IPS DF 6.9 (cell line): ENCODE measurements around the gene UFD1.

Experiments used
- DNase-seq: peaks from one replicate; pipeline ENCODE4 v3.0.0-alpha.2; 2013; ENCODE audit warnings: low read depth, low spot score
- H3K27ac ChIP-seq: one replicate; pipeline ENCODE4 v1.5.1; 2013; ENCODE audit warnings: low read length, control low read depth
- H3K27me3 ChIP-seq: 2 replicates; pipeline ENCODE4 v1.6.1; 2013; ENCODE audit warnings: mild to moderate bottlenecking, low read length; ENCODE audit not compliant: control insufficient read depth, insufficient read depth
- H3K36me3 ChIP-seq: 2 replicates; pipeline ENCODE4 v1.6.1; 2013; ENCODE audit warnings: low read length; ENCODE audit not compliant: control insufficient read depth, insufficient read depth
- H3K4me1 ChIP-seq: 2 replicates; pipeline ENCODE4 v1.6.1; 2013; ENCODE audit warnings: low read length; ENCODE audit not compliant: control insufficient read depth, insufficient read depth
- H3K4me3 ChIP-seq: 2 replicates; pipeline ENCODE4 v1.5.1; 2013; ENCODE audit warnings: mild to moderate bottlenecking, low read length
- H3K9me3 ChIP-seq: 2 replicates; pipeline ENCODE4 v1.6.1; 2013; ENCODE audit warnings: low read length, inconsistent platforms; ENCODE audit not compliant: control insufficient read depth, insufficient read depth
- WGBS: extraction: QIAGEN DNeasy Blood & Tissue Kit; methylation state at CpG from one replicate; pipeline ENCODE4 v1.1.7; 2013; ENCODE audit warnings: mixed read lengths, missing lambda C conversion rate; ENCODE audit not compliant: insufficient read length, insufficient coverage; 5-methylcytosine and 5-hydroxymethylcytosine counted together

Gene UFD1

DNA sequence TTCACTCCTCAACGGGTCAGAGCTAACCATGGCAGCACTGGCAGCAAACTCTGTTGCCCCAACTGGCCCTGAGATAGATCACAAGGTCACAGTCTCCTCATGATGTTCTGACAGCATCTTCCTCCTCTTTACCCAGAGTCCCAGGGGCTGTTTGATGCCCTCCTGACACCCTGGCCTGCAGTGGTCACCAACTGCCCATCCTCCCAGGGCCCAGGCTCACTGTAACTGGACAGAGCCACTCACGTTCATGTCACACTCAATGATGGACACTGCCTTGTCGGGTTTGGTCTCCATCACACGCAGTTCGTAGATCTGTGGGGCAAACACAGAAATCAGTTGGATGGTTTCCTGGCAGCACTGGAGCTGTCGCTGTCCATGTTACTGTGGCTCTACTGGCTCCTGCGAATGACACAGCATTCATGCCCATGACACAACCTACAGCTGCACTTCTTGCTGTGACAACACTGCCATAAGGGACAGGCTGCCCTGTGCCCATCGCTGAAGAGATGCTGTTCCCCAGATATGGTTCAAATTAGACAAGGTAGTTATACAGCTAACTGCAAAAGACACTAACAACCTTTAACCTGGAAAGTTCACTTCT is 21.1 kb downstream of the UFD1 start:
- no peak for DNase-seq
- WGBS = no CpG with 5 or more reads among the region's 8 CpGs
- Histone ChIP-seq H3K27ac (no peak overlapping the region), H3K27me3 (no peaks in the 10 kb centered on the region), H3K4me3 (no peak overlapping the region), H3K36me3 (peaks cover 25% of the 10 kb centered on the region), H3K9me3 (no peaks in the 10 kb centered on the region), H3K4me1 (no peaks in the 10 kb centered on the region)

DNA sequence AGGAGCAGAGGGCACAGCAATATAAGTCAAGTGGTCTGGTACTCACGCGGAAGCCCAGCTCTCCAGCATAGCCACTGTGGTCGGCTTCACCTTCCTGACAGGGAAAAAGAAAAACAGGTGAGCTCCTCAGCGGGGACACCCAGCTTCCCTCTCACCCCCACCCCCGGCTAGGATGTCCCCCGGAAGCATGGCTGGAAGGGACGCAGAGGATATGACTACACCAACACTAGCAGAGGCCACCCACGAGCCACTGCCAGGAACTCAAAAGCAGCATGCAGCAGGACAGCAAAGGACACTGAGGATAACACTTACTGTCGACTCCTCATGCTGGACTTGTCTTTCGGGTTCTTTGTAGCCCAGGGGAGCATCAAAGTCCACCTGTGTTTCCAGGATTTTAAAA is 22.5 kb downstream of the UFD1 start:
- Histone ChIP-seq H3K27me3 (no peaks in the 10 kb centered on the region), H3K27ac (no peak overlapping the region), H3K4me3 (no peak overlapping the region), H3K9me3 (no peaks in the 10 kb centered on the region), H3K4me1 (no peaks in the 10 kb centered on the region), H3K36me3 (peaks cover 25% of the 10 kb centered on the region)
- WGBS = no CpG with 5 or more reads among the region's 10 CpGs
- DNase-seq = no peak

GRCh38 chr22:19455585-19456370 is 23.2 kb downstream of the UFD1 start:
- Histone ChIP-seq H3K4me3 (no peak overlapping the region), H3K27ac (no peak overlapping the region), H3K9me3 (no peaks in the 10 kb centered on the region), H3K27me3 (no peaks in the 10 kb centered on the region), H3K36me3 (peaks cover 25% of the 10 kb centered on the region), H3K4me1 (no peaks in the 10 kb centered on the region)
- no CpG with 5 or more reads among the region's 4 CpGs for WGBS
- DNase-seq = no peak

DNA sequence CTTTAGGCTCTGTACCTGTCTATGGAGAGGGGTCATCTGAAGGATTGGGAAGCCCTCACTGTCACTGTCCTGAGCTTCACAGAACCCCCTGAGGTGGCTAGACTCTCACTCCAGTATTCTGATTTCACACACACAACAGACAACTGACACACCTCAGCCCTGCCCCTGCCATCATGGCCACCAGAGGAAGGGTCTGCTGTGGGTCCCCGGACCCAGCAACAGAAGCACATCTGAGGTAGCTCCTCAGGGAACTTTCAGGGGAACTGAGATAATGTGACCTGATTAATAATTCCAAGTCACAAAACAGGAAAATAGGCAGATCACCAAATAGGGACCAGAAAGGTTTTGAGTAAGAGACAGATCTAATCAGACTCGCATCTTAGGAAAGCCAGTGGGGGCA is 24.0 kb downstream of the UFD1 start:
- no peak for DNase-seq
- no peaks in the 10 kb centered on the region for H3K4me1 ChIP-seq
- H3K27ac ChIP-seq = no peak overlapping the region
- H3K9me3 ChIP-seq = no peaks in the 10 kb centered on the region
- H3K4me3 ChIP-seq = no peak overlapping the region
- peaks cover 25% of the 10 kb centered on the region for H3K36me3 ChIP-seq
- no peaks in the 10 kb centered on the region for H3K27me3 ChIP-seq
- whole genome bisulfite sequencing = no CpG with 5 or more reads among the region's 2 CpGs

DNA sequence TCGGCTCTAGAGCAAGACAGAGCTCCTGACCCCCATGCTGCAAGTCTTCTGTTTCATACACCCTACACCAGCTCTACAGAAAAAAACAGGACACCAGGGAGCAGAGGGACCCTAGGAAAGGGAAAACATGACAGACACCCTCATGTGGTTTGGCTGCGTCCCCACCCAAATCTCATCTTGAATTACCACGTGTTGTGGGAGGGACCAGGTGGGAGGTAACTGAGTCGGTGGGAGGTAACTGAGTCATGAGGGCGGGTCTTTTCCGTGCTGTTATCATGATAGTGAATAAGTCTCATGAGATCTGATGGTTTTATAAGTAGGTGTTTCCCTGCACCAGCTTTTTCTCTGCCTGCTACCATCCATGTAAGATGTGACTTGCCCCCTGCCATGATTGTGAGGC is 24.8 kb downstream of the UFD1 start:
- no peak for DNase-seq
- Histone ChIP-seq H3K4me3 (no peak overlapping the region), H3K27ac (no peak overlapping the region), H3K4me1 (no peaks in the 10 kb centered on the region), H3K27me3 (no peaks in the 10 kb centered on the region), H3K9me3 (no peaks in the 10 kb centered on the region), H3K36me3 (peaks cover 25% of the 10 kb centered on the region)
- WGBS = no CpG with 5 or more reads among the region's 6 CpGs

- peaks cover 25% of the 10 kb centered on the region for H3K36me3 ChIP-seq
- H3K4me3 ChIP-seq = no peak overlapping the region
- WGBS = no CpG with 5 or more reads among the region's 5 CpGs
Observed at GRCh38 chr22:19453718-19454117, 25.3 kb downstream of the UFD1 start.

GRCh38 chr22:19451570-19451969 is 27.4 kb downstream of the UFD1 start:
- H3K36me3 ChIP-seq = peaks cover 18% of the 10 kb centered on the region
- H3K27me3 ChIP-seq = no peaks in the 10 kb centered on the region
- no peak for DNase-seq
- no peaks in the 10 kb centered on the region for H3K4me1 ChIP-seq
- H3K4me3 ChIP-seq = no peak overlapping the region
- no peaks in the 10 kb centered on the region for H3K9me3 ChIP-seq
- H3K27ac ChIP-seq = no peak overlapping the region
- WGBS = no CpG with 5 or more reads among the region's 4 CpGs

More at GRCh38 chr22:19453718-19454117, 25.3 kb downstream of the UFD1 start:
- Histone ChIP-seq H3K4me1 (no peaks in the 10 kb centered on the region), H3K27me3 (no peaks in the 10 kb centered on the region), H3K27ac (no peak overlapping the region), H3K9me3 (no peaks in the 10 kb centered on the region)
- DNase-seq = no peak

DNA sequence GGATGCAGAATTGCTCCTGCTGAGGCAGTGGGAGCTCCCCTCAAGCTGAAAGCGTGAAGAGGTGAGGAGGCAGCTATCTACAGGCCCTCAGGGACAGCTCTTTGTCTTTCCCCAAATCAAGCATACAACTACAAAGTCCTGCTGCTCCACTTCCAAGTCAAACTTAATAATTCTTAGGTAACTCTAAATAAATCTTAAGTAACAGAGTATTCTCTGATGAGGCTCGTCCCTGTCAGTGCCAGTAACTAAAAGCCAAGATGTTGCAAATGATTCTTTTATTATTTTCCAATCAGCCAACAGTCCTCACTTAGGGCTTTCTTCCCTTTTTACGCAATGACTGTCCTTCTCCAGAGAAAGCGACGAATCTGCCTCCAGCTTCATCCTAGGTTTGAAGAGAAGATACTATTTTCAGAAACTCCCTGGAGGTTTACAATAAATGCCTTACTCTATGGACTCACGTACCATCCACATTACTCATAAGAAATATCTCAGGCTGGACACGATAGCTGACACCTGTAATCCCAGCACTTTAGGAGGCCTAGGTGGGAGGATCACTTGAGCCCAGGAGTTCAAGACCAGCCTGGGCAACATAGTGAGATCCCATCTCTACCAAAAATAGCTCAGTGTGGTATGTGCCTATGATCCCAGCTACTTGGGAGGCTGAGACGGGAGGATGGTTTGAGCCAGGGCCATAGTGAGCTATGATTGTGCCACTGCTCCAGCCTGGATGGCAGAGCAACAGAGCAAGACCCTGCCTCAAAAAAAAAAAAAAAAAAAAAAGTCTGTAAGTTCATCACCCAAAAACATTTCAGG is 28.4 kb downstream of the UFD1 start:
- H3K4me3 ChIP-seq = no peak overlapping the region
- H3K27ac ChIP-seq = no peak overlapping the region
- peaks cover 9% of the 10 kb centered on the region for H3K36me3 ChIP-seq
- no CpG with 5 or more reads among the region's 8 CpGs for WGBS
- H3K4me1 ChIP-seq = no peaks in the 10 kb centered on the region
- DNase-seq = no peak
- no peaks in the 10 kb centered on the region for H3K27me3 ChIP-seq
- no peaks in the 10 kb centered on the region for H3K9me3 ChIP-seq

- no peaks in the 10 kb centered on the region for H3K9me3 ChIP-seq
- no peak overlapping the region for H3K27ac ChIP-seq
- H3K4me1 ChIP-seq = no peaks in the 10 kb centered on the region
- WGBS = no CpG with 5 or more reads among the region's 2 CpGs
- no peak overlapping the region for H3K4me3 ChIP-seq
- H3K36me3 ChIP-seq = peaks cover 5% of the 10 kb centered on the region; the same call in 1 of the 2 replicates
- H3K27me3 ChIP-seq = no peaks in the 10 kb centered on the region
- no peak for DNase-seq
Observed at GRCh38 chr22:19449422-19449767, 29.6 kb downstream of the UFD1 start.

DNA sequence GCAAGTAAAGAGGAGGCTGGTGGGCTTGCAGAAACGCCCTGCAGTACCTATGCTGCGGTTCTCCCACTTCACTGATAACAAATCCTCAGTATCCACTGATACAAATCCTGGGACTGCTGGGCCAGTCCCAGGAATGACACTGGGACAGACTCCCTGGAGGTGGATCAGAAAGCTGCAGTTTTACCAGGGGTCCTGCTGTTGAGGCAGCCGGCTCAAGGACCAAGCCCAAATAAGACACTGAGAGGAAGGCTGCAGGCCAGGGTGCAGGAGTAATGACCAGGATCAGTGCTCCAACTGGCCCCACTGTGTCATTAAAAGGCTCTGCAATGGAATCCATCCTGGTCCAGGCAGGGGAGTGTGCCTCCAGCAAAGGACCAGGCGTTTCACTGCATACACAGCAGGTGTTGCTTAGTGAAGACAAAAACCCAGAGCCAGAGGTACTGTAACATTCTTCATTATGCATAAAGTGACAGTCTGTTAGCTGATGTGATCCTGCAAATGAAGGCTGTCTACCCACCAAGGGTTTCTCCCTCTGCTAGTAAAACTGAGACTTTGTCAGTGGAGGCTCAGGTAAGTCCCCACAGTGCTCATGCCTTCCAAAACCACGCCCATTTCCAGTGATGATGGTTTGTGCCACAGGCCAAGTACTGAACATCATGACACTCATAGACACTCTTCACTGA is 30.1 kb downstream of the UFD1 start:
- no peak for DNase-seq
- Histone ChIP-seq H3K4me3 (no peak overlapping the region), H3K27ac (no peak overlapping the region)

More for the DNA sequence above, 30.1 kb downstream of the UFD1 start:
- H3K4me1 ChIP-seq = no peaks in the 10 kb centered on the region
- no CpG with 5 or more reads among the region's 5 CpGs for WGBS
- H3K36me3 ChIP-seq = peaks cover 10% of the 10 kb centered on the region; the same call in 1 of the 2 replicates
- no peaks in the 10 kb centered on the region for H3K9me3 ChIP-seq
- H3K27me3 ChIP-seq = no peaks in the 10 kb centered on the region
